Stimulated activated naive CD8-positive, alpha-beta T cell treated with anti-CD3 and anti-CD28 coated beads, Interleukin-15, Interleukin-2, amounts not matched to agents 100 ng/mL and 50 ng/mL, for 24 hours (primary cell): Measurements from ENCODE around the gene SLC27A2.
"Not testable (repeated sequence)": the region's sequence is repeated elsewhere in the genome, so short reads cannot be mapped to it uniquely, and the experiment has no call there.

Source experiments
- H3K27ac Mint-ChIP-seq: one replicate; pipeline ENCODE4 v1.8.0; 2021; ENCODE audit warnings: mild to moderate bottlenecking, mixed read lengths
- H3K27me3 Mint-ChIP-seq: one replicate; pipeline ENCODE4 v1.8.0; 2021; ENCODE audit warnings: mixed read lengths
- H3K36me3 Mint-ChIP-seq: one replicate; pipeline ENCODE4 v1.8.0; 2021; ENCODE audit warnings: low read depth, mixed read lengths
- H3K4me1 Mint-ChIP-seq: one replicate; pipeline ENCODE4 v1.8.0; 2021; ENCODE audit warnings: low read depth, mixed read lengths
- H3K4me3 Mint-ChIP-seq: one replicate; pipeline ENCODE4 v1.8.0; 2021; ENCODE audit warnings: mild to moderate bottlenecking, mixed read lengths
- H3K9me3 Mint-ChIP-seq: one replicate; pipeline ENCODE4 v1.8.0; 2021; ENCODE audit warnings: mixed read lengths

SLC27A2 gene

GRCh38 chr15:50148362-50148963 is 33.5 kb upstream of the SLC27A2 start:
- no peaks in the 10 kb centered on the region for H3K27me3 Mint-ChIP-seq
- H3K9me3 Mint-ChIP-seq, result no peaks in the 10 kb centered on the region
- no peak overlapping the region for H3K4me3 Mint-ChIP-seq
- H3K27ac Mint-ChIP-seq, result no peak overlapping the region
- no peaks in the 10 kb centered on the region for H3K36me3 Mint-ChIP-seq
- peaks cover 32% of the 10 kb centered on the region for H3K4me1 Mint-ChIP-seq

GRCh38 chr15:50149090-50149489 is 32.9 kb upstream of the SLC27A2 start:
- H3K27ac Mint-ChIP-seq, result no peak overlapping the region
- peaks cover under 1% of the 10 kb centered on the region for H3K27me3 Mint-ChIP-seq
- H3K36me3 Mint-ChIP-seq, result no peaks in the 10 kb centered on the region
- no peaks in the 10 kb centered on the region for H3K9me3 Mint-ChIP-seq
- H3K4me3 Mint-ChIP-seq, result no peak overlapping the region
- peaks cover 26% of the 10 kb centered on the region for H3K4me1 Mint-ChIP-seq

- H3K9me3 Mint-ChIP-seq, result no peaks in the 10 kb centered on the region
- peaks cover 3% of the 10 kb centered on the region for H3K27me3 Mint-ChIP-seq
- H3K4me1 Mint-ChIP-seq, result peaks cover 18% of the 10 kb centered on the region
- H3K4me3 Mint-ChIP-seq, result no peak overlapping the region
- H3K36me3 Mint-ChIP-seq, result no peaks in the 10 kb centered on the region
- H3K27ac Mint-ChIP-seq, result no peak overlapping the region
Observed at GRCh38 chr15:50150349-50150748, 31.6 kb upstream of the SLC27A2 start.

DNA sequence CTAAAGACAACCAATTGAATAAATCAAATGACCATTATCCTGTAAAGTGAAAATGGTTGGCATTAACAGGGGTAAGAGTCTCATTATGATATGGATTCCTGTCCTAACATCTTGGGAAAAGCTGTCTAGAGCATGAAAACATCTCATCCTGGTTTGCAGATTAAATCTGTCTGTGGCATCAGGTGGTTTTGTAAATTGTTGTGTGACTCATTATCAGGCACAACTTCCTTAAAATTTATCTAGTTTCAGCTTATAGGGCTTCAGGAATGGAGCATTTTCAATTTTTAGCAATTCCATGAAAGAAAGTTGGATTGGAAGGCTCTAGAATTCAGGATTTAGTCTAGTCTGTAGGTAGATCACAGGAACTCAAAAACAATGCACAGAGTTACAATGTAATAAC is 31.1 kb upstream of the SLC27A2 start:
- no peak overlapping the region for H3K4me3 Mint-ChIP-seq
- H3K4me1 Mint-ChIP-seq, result peaks cover 15% of the 10 kb centered on the region
- H3K27me3 Mint-ChIP-seq, result peaks cover 3% of the 10 kb centered on the region
- no peaks in the 10 kb centered on the region for H3K36me3 Mint-ChIP-seq
- H3K9me3 Mint-ChIP-seq, result no peaks in the 10 kb centered on the region
- no peak overlapping the region for H3K27ac Mint-ChIP-seq

GRCh38 chr15:50151476-50151875 is 30.5 kb upstream of the SLC27A2 start:
- Mint-ChIP-seq H3K36me3 (no peaks in the 10 kb centered on the region), H3K4me1 (peaks cover 15% of the 10 kb centered on the region), H3K4me3 (no peak overlapping the region), H3K9me3 (peaks cover 5% of the 10 kb centered on the region), H3K27ac (no peak overlapping the region), H3K27me3 (peaks cover 7% of the 10 kb centered on the region)

GRCh38 chr15:50158236-50158635 is 23.8 kb upstream of the SLC27A2 start:
- not testable (repeated sequence) for H3K27ac Mint-ChIP-seq, H3K36me3 Mint-ChIP-seq, H3K4me3 Mint-ChIP-seq, H3K4me1 Mint-ChIP-seq
- Mint-ChIP-seq H3K9me3 (peaks cover 20% of the 10 kb centered on the region), H3K27me3 (peaks cover 35% of the 10 kb centered on the region)

- Mint-ChIP-seq H3K27ac (no peak overlapping the region), H3K9me3 (peaks cover 5% of the 10 kb centered on the region), H3K27me3 (peaks cover 42% of the 10 kb centered on the region), H3K4me3 (no peak overlapping the region), H3K36me3 (peaks cover 4% of the 10 kb centered on the region), H3K4me1 (peaks cover 9% of the 10 kb centered on the region)
Observed at GRCh38 chr15:50162969-50163718, 18.9 kb upstream of the SLC27A2 start.

GRCh38 chr15:50163719-50164410 is 18.1 kb upstream of the SLC27A2 start:
- Mint-ChIP-seq H3K36me3 (peaks cover 3% of the 10 kb centered on the region), H3K4me3 (no peak overlapping the region), H3K4me1 (peaks cover 9% of the 10 kb centered on the region), H3K27ac (no peak overlapping the region), H3K27me3 (peaks cover 41% of the 10 kb centered on the region), H3K9me3 (peaks cover 5% of the 10 kb centered on the region)

- H3K36me3 Mint-ChIP-seq, result no peaks in the 10 kb centered on the region
- no peak overlapping the region for H3K4me3 Mint-ChIP-seq
- H3K27ac Mint-ChIP-seq, result no peak overlapping the region
- H3K9me3 Mint-ChIP-seq, result peaks cover 5% of the 10 kb centered on the region
- peaks cover 9% of the 10 kb centered on the region for H3K4me1 Mint-ChIP-seq
- H3K27me3 Mint-ChIP-seq, result peaks cover 40% of the 10 kb centered on the region
Observed at GRCh38 chr15:50164458-50164857, 17.5 kb upstream of the SLC27A2 start.

DNA sequence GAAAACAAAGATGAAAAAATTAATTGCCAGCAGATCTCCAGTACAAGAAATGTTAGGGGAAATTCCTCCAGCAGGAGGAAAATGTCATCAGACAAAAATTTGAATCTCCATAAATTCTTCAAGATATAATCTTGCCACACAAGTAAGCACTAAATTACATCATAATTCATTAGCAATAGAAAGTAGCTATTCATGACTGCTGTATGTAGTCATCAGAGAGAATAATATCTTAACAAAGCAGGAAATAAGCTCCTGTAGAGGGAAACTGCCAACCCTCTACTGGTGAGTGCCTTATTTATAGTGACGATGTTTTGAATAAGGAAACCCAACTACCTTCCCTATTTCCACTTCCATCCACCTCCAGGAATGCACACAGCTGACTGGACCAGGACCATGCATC is 15.8 kb upstream of the SLC27A2 start:
- Mint-ChIP-seq H3K9me3 (peaks cover 5% of the 10 kb centered on the region), H3K27me3 (peaks cover 48% of the 10 kb centered on the region), H3K36me3 (no peaks in the 10 kb centered on the region), H3K27ac (no peak overlapping the region), H3K4me1 (peaks cover 9% of the 10 kb centered on the region), H3K4me3 (no peak overlapping the region)

DNA sequence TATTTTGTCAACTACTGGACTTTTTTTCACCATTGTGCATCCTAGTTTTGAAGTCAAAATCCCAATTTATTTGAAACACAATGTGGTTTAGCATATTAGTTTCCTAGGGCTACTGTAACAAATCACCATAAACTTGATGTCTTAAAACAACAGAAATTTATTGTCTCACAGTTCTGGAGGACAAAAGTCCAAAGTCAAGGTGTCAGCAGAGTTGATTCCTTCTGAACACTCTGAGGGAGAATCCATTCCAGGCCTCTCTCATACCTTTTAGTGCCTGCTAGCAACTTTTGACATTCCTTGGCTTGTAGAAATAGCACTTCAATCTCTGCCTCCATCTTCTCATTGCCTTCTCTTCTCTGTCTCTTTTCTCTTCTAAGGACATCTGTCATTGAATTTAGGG is 14.9 kb upstream of the SLC27A2 start:
- H3K4me3 Mint-ChIP-seq, result no peak overlapping the region
- peaks cover 3% of the 10 kb centered on the region for H3K36me3 Mint-ChIP-seq
- H3K4me1 Mint-ChIP-seq, result peaks cover 9% of the 10 kb centered on the region
- H3K27ac Mint-ChIP-seq, result no peak overlapping the region
- peaks cover 11% of the 10 kb centered on the region for H3K9me3 Mint-ChIP-seq
- H3K27me3 Mint-ChIP-seq, result peaks cover 48% of the 10 kb centered on the region

- H3K27ac Mint-ChIP-seq, result no peak overlapping the region
- H3K4me3 Mint-ChIP-seq, result no peak overlapping the region
- H3K4me1 Mint-ChIP-seq, result peaks cover 9% of the 10 kb centered on the region
- peaks cover 6% of the 10 kb centered on the region for H3K9me3 Mint-ChIP-seq
- peaks cover 41% of the 10 kb centered on the region for H3K27me3 Mint-ChIP-seq
- peaks cover 3% of the 10 kb centered on the region for H3K36me3 Mint-ChIP-seq
Observed at GRCh38 chr15:50168379-50168778, 13.6 kb upstream of the SLC27A2 start.

DNA sequence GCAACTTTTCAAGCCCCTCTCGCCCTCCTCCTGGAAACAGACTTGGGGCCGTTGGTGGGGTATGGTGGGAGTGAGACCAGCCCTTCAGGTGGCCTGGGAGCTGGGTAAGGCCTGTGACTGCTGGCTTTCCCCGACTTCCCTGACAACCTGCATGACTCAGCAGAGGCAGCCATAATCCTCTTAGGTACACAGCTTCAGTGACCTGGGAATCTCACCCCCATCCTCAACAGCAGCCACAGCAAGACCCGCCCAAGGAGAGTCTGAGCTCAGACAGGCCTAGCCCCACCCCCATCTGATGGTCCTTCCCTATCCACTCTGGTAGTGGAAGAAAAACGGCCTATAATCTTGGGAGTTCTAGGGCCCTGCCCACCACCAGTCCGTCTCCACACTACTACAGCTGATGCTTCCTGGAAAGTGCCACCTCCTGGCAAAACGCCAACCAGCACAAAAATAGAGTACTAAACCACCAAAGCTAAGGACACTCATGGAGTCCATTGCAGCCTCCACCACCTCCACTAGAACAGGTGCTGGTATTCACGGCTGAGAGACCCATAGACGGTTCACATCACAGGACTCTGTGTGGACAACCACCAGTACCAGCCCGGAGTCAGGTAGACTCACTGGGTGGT is 13.1 kb upstream of the SLC27A2 start:
- Mint-ChIP-seq H3K36me3 (peaks cover 3% of the 10 kb centered on the region), H3K4me1 (peaks cover 9% of the 10 kb centered on the region), H3K4me3 (no peak overlapping the region), H3K27ac (no peak overlapping the region), H3K9me3 (peaks cover 6% of the 10 kb centered on the region), H3K27me3 (peaks cover 41% of the 10 kb centered on the region)

- H3K9me3 Mint-ChIP-seq, H3K4me3 Mint-ChIP-seq, H3K36me3 Mint-ChIP-seq, H3K4me1 Mint-ChIP-seq, H3K27ac Mint-ChIP-seq: not testable (repeated sequence)
- H3K27me3 Mint-ChIP-seq, result peaks cover 54% of the 10 kb centered on the region
Observed at GRCh38 chr15:50172360-50172895, 9.6 kb upstream of the SLC27A2 start.

DNA sequence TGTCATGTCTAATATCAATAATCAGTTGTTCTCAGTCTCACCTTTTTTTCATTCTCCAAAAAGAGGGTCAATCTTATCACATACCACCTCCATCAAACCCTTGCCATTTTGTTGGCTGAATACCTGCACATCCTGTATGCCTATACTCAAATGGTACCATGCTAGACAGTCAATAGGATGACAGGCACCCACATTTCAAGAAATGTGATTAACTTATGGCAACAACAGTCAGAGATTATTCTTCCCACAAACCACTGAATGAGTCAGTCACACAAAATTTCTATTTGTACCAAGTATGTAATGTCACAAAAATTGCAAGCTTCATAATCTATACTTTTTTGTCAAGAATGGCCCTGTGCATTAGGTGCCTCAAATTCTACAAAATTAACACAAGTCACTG is 5.1 kb upstream of the SLC27A2 start:
- Mint-ChIP-seq H3K27ac (no peak overlapping the region), H3K36me3 (peaks cover under 1% of the 10 kb centered on the region), H3K4me1 (peaks cover 25% of the 10 kb centered on the region), H3K4me3 (no peak overlapping the region), H3K9me3 (peaks cover under 1% of the 10 kb centered on the region), H3K27me3 (peaks cover 53% of the 10 kb centered on the region)
